ENCODE results near the gene COX8C. TPM values are rescaled to one million over a fixed set of nuclear protein-coding genes. Genes with fewer than 3 reads are reported as not detected.

COX8C gene
- total RNA-seq, 6 donors from 2014 or later, result not detected

DNA sequence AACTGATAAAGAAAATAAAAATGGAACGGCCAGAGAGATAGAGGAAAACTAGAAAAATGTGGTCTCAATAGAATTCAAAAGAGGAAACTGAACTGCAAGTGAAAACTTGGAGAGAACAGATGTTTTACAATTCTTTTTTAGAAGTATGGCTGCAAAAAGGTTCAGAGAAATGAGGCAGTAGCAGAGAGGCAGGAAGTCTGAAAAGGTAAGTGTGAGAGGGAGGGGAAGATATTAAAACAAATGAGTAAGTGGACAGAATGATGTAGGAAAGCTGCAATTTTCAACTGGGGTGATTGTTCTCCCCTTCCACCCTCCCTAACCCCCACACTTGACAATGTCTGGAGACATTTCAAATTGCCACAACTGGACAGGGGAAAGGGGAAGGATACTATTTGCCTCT lies 27.0 kb upstream of the COX8C start:
- Histone ChIP-seq H3K9me3 (no peaks in the 10 kb centered on the region), H3K4me1 (peaks cover 33 to 45% (median 39%) of the 10 kb centered on the region in 4 donors), H3K4me3 (no peak overlapping the region), H3K27ac (no peak overlapping the region), H3K27me3 (no peaks in the 10 kb centered on the region), H3K36me3 (no peaks in the 10 kb centered on the region)
- DNase-seq (no peak), ATAC-seq (ENCODE audit: low FRiP score in 2 of 2) (no peak)
- no peak for TF ChIP-seq POLR2A (IDR thresholded peaks at IDR 0.05)
- TF ChIP-seq, protein P1, sequence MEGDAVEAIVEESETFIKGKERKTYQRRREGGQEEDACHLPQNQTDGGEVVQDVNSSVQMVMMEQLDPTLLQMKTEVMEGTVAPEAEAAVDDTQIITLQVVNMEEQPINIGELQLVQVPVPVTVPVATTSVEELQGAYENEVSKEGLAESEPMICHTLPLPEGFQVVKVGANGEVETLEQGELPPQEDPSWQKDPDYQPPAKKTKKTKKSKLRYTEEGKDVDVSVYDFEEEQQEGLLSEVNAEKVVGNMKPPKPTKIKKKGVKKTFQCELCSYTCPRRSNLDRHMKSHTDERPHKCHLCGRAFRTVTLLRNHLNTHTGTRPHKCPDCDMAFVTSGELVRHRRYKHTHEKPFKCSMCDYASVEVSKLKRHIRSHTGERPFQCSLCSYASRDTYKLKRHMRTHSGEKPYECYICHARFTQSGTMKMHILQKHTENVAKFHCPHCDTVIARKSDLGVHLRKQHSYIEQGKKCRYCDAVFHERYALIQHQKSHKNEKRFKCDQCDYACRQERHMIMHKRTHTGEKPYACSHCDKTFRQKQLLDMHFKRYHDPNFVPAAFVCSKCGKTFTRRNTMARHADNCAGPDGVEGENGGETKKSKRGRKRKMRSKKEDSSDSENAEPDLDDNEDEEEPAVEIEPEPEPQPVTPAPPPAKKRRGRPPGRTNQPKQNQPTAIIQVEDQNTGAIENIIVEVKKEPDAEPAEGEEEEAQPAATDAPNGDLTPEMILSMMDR (IDR thresholded peaks at IDR 0.05), result no peak
- TF ChIP-seq POLR2AphosphoS5 (IDR thresholded peaks at IDR 0.05), result no peak
- no peak for TF ChIP-seq EP300 (IDR thresholded peaks at IDR 0.05)
- whole genome bisulfite sequencing, 2 donors, result 63 to 66% methylated on average over 1 of the region's 1 CpG

DNA sequence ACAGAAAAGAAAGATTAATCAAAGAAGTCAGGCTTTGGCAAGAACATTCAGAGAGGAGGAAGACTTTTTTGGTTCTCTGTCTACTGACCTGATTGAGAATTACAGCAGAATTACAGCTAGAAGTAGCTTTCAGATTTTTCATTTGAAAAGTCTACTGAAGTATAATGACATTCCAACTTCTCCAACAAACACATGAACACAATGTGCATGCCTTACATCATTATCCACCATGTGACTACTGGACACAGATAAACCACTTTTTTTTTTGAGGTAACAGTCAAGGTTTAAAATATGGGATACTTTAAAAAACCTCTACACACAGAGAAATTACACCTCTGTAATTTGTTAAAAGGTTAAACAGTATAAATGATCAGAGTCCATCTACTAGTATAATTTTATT lies 26.5 kb upstream of the COX8C start:
- Histone ChIP-seq H3K27me3 (no peaks in the 10 kb centered on the region), H3K36me3 (no peaks in the 10 kb centered on the region), H3K4me1 (peaks cover 33 to 46% (median 41%) of the 10 kb centered on the region in 4 donors), H3K4me3 (no peak overlapping the region), H3K27ac (no peak overlapping the region), H3K9me3 (no peaks in the 10 kb centered on the region)
- ATAC-seq (ENCODE audit: low FRiP score in 2 of 2), result no peak
- TF ChIP-seq POLR2AphosphoS5 (IDR thresholded peaks at IDR 0.05) (no peak), EP300 (IDR thresholded peaks at IDR 0.05) (no peak), POLR2A (IDR thresholded peaks at IDR 0.05) (no peak)
- TF ChIP-seq, protein P1 (IDR thresholded peaks at IDR 0.05), result no peak
- DNase-seq, result no peak

DNA sequence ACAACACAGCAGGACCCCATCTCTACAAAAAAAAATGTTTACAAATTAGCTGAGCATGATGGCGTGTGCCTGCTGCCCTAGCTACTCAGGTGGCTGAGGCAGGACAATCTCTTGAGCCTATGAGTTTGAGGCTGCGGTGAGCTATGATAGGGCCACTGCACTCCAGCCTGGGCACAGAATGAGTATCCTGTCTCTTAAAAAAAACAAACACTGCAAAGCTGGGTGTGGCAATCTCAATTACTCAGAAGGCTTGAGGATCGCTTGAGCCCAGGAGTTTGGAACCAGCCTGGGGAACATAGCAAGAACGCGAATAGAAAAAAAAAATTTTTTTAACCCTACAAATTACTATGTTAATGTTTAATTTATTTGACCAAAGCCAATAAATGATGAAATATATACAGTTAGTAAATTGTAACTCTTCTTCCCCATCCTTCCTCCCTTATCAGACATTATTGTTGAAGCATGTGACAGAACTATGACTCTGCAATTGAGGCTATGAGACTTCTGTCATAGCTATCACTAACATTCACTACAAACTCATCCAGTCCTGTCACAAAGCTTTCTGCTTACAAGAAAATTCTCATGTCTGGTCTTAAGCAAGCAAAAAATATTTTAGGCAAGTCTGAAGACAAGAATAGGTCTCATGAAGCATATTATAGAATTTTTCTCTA lies 23.9 kb upstream of the COX8C start:
- H3K27me3 ChIP-seq, result no peaks in the 10 kb centered on the region
- ATAC-seq (ENCODE audit: low FRiP score in 2 of 2) (no peak), DNase-seq (peak in 1 of 2 donors; percentile 30)
- no peak for TF ChIP-seq POLR2AphosphoS5 (IDR thresholded peaks at IDR 0.05)
- TF ChIP-seq POLR2A (IDR thresholded peaks at IDR 0.05), result no peak
- no peak for TF ChIP-seq EP300 (IDR thresholded peaks at IDR 0.05)
- TF ChIP-seq, protein P1 (IDR thresholded peaks at IDR 0.05), result no peak
- H3K36me3 ChIP-seq, result no peaks in the 10 kb centered on the region
- H3K27ac ChIP-seq, result no peak overlapping the region
- no peak overlapping the region for H3K4me3 ChIP-seq
- H3K9me3 ChIP-seq, result no peaks in the 10 kb centered on the region
- peaks cover 24 to 33% (median 29%) of the 10 kb centered on the region in 4 donors for H3K4me1 ChIP-seq
- WGBS, 2 donors, result 68 to 72% methylated on average over 5 of the region's 5 CpGs

DNA sequence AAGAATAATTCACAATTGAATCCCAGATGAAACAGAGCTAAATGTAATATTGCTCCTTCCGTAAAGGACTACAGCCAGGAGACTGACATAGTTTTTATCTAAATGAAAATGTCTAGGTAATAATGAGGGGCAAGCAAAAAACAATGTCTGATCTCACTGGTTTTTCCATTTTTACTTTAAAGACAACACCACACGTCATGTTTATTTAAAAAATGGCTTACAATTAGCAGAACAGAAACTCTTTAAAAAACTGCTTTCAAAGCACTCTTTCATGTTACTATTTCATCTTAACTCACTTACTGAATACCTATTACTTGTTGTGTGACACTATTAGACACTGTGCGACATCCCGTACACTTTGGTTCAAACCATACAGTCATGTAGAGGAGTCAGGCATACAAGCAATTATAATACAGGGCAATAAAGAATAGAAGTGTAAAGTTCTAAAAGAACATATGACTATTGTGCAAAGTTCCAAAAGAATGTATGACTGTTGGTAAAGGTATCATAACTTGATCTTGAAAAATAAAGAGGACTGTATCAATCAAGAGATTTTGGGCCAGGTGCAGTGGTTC lies 23.3 kb upstream of the COX8C start:
- DNase-seq, result no peak
- Histone ChIP-seq H3K9me3 (no peaks in the 10 kb centered on the region), H3K4me3 (no peak overlapping the region), H3K36me3 (no peaks in the 10 kb centered on the region), H3K4me1 (peaks cover 24 to 27% (median 26%) of the 10 kb centered on the region in 4 donors), H3K27me3 (no peaks in the 10 kb centered on the region), H3K27ac (no peak overlapping the region)
- WGBS, 2 donors, result 93 to 94% methylated on average over 4 of the region's 4 CpGs
- TF ChIP-seq POLR2A (IDR thresholded peaks at IDR 0.05) (no peak), EP300 (IDR thresholded peaks at IDR 0.05) (no peak), POLR2AphosphoS5 (IDR thresholded peaks at IDR 0.05) (no peak)
- TF ChIP-seq, protein P1 (IDR thresholded peaks at IDR 0.05), result no peak
- no peak for ATAC-seq (ENCODE audit: low FRiP score in 2 of 2)

DNA sequence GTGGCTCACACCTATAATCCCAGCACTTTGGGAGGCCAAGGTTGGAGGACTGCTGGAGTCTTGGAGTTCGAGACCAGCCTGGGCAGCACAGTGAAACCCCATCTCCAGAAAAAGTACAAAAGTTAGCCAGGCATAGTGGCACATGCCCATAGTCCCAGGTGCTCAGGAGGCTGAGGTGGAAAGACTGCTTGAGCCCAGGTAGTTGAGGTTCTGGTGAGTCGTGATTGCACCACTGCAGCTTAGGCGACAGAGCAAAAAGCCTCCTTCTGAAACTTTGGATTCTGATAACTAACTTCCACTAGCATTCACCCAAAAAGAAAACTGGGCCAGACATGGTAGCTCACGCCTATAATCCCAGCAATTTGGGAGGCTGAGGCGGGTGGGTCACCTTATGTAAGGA lies 20.8 kb upstream of the COX8C start:
- ATAC-seq (ENCODE audit: low FRiP score in 2 of 2) (no peak), DNase-seq (no peak)
- Histone ChIP-seq H3K36me3 (no peaks in the 10 kb centered on the region), H3K27ac (no peak overlapping the region), H3K4me3 (no peak overlapping the region), H3K27me3 (no peaks in the 10 kb centered on the region), H3K4me1 (peaks cover 30 to 50% (median 33%) of the 10 kb centered on the region in 4 donors), H3K9me3 (no peaks in the 10 kb centered on the region)
- 93 to 94% methylated on average over 4 to 5 of the region's 5 CpGs for WGBS, 2 donors
- no peak for TF ChIP-seq POLR2A (IDR thresholded peaks at IDR 0.05)
- TF ChIP-seq EP300 (IDR thresholded peaks at IDR 0.05), result no peak
- TF ChIP-seq POLR2AphosphoS5 (IDR thresholded peaks at IDR 0.05), result no peak
- TF ChIP-seq, protein P1 (IDR thresholded peaks at IDR 0.05), result no peak

Measured in upper lobe of left lung (tissue), 6 donors.